RCC 7860 (cell line): ENCODE measurements around the gene PPP2R5A.

Source experiments
- DNase-seq: peaks from one replicate; pipeline ENCODE4 v3.0.0-alpha.2; 2015; ENCODE audit warnings: low spot score
- FAIRE-seq: peaks from 2 replicates; lab custom pipeline; 2012; peaks lifted over from hg19 to GRCh38; lab: Jason Lieb, UNC

Gene PPP2R5A

DNA sequence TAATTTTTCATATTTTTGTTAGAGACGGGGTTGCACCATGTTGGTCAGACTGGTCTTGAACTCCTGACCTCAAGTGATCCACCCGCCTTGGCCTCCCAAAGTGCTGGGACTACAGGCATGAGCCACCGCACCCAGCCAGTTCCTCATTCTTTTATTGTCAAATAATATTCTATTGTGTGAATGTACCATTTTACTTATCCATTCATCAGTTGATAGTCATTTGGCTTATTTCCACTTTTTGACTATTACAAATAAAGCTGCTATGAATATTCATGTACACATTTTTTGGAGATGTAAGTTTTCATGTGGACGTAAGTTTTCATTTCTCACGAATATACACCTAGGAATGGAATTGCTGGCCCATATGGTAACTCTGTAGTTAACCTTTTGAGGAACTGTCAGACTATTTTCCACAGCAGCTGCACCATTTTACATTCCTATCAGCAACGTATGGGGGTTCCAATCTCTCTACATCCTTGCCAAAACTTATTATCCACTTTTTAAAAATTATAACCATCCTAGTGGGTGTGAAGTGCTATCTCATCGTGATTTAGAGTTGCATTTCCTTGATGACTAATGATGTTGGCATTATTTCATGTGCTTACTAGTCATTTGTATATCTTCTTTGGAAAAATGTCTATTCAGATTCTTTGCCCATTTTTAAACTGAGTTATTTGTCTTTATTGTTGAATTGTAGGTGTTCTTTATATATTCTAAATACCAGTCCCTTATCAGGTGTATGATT lies 116.8 kb downstream of the PPP2R5A start:
- no peak for FAIRE-seq
- peak; percentile 11 for DNase-seq

DNA sequence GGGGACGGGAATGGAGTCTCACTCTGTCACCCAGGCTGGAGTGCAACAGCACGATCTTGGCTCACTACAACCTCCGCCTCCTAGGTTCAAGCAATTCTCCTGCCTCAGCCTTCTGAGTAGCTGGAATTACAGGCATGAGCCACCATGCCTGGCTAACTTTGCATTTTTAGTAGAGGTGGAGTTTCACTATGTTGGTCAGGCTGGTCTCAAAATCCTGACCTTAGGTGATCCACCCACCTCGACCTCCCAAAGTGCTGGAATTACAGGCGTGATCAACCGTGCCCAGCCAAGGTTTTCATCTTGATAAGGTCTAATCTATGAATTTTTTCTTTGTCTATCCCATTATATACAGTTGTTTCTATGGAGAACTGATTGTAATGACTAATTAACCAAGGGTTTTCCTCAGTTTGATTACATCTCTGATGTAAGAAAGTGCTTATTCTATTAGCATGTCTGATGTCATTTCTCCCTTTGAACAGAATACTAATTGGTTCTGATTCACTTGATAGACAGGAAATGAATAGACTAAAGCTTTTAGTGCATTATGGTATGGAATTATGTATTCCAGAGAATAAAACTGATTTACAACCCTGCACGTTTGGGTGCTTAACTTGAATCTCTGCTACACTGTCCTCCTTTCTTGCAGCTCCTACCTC lies 117.6 kb downstream of the PPP2R5A start:
- DNase-seq (no peak), FAIRE-seq (no peak)

DNA sequence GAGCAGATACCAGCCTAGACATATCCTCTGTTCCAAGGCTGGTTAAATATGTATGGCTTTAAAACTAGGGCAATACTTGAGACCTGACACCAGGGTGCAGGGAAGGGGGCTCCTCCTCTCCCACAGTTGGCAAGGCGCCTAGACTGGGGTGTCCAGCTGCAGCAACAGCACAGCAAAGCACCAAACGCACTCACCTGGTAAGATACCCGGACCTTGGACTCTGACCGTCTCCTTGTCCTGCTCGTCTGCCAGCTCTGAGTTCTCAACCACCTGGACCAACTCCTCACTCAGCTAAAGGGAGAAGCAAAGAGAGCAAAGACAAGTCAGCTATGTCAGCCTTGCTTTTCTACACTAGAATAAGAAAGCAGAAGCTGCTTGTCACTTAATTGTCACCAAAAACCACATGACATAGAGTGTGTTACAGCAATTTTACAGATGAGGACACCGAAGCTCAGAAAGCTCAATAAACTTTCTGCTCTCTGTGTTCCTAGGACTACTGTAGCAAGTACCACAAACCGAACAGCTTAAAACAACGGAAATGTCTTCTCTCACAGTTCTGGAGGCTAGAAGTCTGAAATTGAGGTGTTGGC lies 125.1 kb downstream of the PPP2R5A start:
- no peak for FAIRE-seq

More for the DNA sequence above, 125.1 kb downstream of the PPP2R5A start:
- DNase-seq: no peak
